K562 (cell line): Measurements from ENCODE around the gene TTC16. TPM values are rescaled to one million over a fixed set of nuclear protein-coding genes. Genes with fewer than 3 reads are reported as not detected.
A peak's percentile ranks its signal among the peaks of the same experiment; 100 is the strongest.

ENCODE experiments used
- ATAC-seq: fragments of 200-7000 bp; cut with Tn5 transposase; 3 replicates; pipeline ENCODE4 v1.9.1; 2020; ENCODE audit warnings: moderate library complexity
- BruUV-seq: library from RNA; stranded (reverse); fragments of 400-500 nt; replicated peaks from 2 replicates; lab custom pipeline; 2021; lab: Mats Ljungman, UMichigan
- CTCF ChIA-PET: fragments of 300-600 bp; formaldehyde crosslinking; extraction: SDS; loops from one replicate; lab custom pipeline; 2021; ENCODE audit warnings: low intra/inter-chr PET ratio; lab: Yijun Ruan, JAX
- POLR2A ChIA-PET: fragments of 300-600, 350-650 bp; sonication (Branson Sonifier 250); formaldehyde crosslinking; extraction: SDS; loops from one replicate; lab custom pipeline; 2021; ENCODE audit warnings: antibody characterized with exemption, inconsistent platforms; lab: Yijun Ruan, JAX
- DNase-seq, 4 experiments: peaks; one replicate each; pipeline versions ENCODE4 v3.0.0 to v3.0.0-alpha.2; 2011 to 2018; ENCODE audit warnings: low spot score in 3 of 4, mixed read lengths in 3 of 4; ENCODE audit errors: extremely low read depth in 1 of 4
- FAIRE-seq: peaks from 2 replicates; lab custom pipeline; 2011; peaks lifted over from hg19 to GRCh38; lab: Jason Lieb, UNC
- H2AFZ ChIP-seq: 2 replicates; pipeline ENCODE4 v1.6.0; 2011; ENCODE audit warnings: low read depth, low read length, control low read depth, inconsistent platforms
- H3K27ac ChIP-seq: fragments of 200-600 bp; 3 replicates; pipeline ENCODE4 v1.8.0; 2011; ENCODE audit warnings: low read depth, mild to moderate bottlenecking, control low read depth, inconsistent platforms, low read length, moderate library complexity, mixed read lengths; ENCODE audit errors: extremely low read depth
- H3K27me3 ChIP-seq, 2 experiments: fragments of 300-600 bp in 1 of 2; 2 replicates in 1 of 2; 3 replicates in 1 of 2; pipeline versions ENCODE4 v1.6.0 to v1.8.0; 2011; ENCODE audit warnings: inconsistent platforms in 2 of 2, low read length in 2 of 2, mild to moderate bottlenecking in 1 of 2, mixed read lengths in 1 of 2, moderate library complexity in 1 of 2; ENCODE audit not compliant: control insufficient read depth in 2 of 2, insufficient read depth in 2 of 2
- H3K36me3 ChIP-seq: fragments of 300-600 bp; 3 replicates; pipeline ENCODE4 v1.8.0; 2011; ENCODE audit warnings: mild to moderate bottlenecking, low read length, inconsistent platforms; ENCODE audit not compliant: control insufficient read depth, insufficient read depth
- H3K4me1 ChIP-seq, 2 experiments: fragments of 200-600 bp in 1 of 2; replicated peaks in 1 of 2; 2 replicates in 1 of 2; 3 replicates in 1 of 2; pipeline versions ENCODE4 v1.5.1 to v1.8.0; 2011; ENCODE audit warnings: inconsistent platforms in 2 of 2, low read length in 2 of 2, mild to moderate bottlenecking in 1 of 2, mixed read lengths in 1 of 2, moderate library complexity in 1 of 2; ENCODE audit not compliant: control insufficient read depth in 2 of 2, insufficient read depth in 2 of 2
- H3K4me2 ChIP-seq: 2 replicates; pipeline ENCODE4 v1.6.1; 2011; ENCODE audit warnings: low read length, control low read depth, inconsistent platforms, mixed read lengths; ENCODE audit not compliant: insufficient read depth
- H3K4me3 ChIP-seq: fragments of 200-600 bp; sonication (generic), shearing (Covaris generic); 2 replicates; pipeline ENCODE4 v1.5.1; 2016; ENCODE audit warnings: control low read depth, inconsistent platforms
- H3K79me2 ChIP-seq: fragments of 200-600 bp; 3 replicates; pipeline ENCODE4 v1.8.0; 2011; ENCODE audit warnings: low read length, inconsistent platforms; ENCODE audit not compliant: control insufficient read depth, insufficient read depth
- H3K9ac ChIP-seq, 2 experiments: 2 replicates each; pipeline versions ENCODE4 v1.6.0 to v1.6.1; 2011; ENCODE audit warnings: low read depth in 2 of 2, low read length in 2 of 2, control low read depth in 1 of 2, inconsistent platforms in 1 of 2, mild to moderate bottlenecking in 1 of 2, mixed read lengths in 1 of 2; ENCODE audit not compliant: insufficient read depth in 1 of 2
- H3K9me1 ChIP-seq: one replicate; pipeline ENCODE4 v1.6.0; 2011; ENCODE audit warnings: inconsistent platforms, mild to moderate bottlenecking, low read length, moderate library complexity; ENCODE audit not compliant: control insufficient read depth, insufficient read depth
- H3K9me3 ChIP-seq: replicated peaks from 2 replicates; pipeline ENCODE4 v1.5.1; 2011; ENCODE audit warnings: low read depth, low read length, inconsistent platforms; ENCODE audit not compliant: control insufficient read depth, insufficient read depth
- H4K20me1 ChIP-seq: replicated peaks from 2 replicates; pipeline ENCODE4 v1.6.1; 2011; ENCODE audit warnings: low read length, inconsistent platforms, mixed read lengths; ENCODE audit not compliant: control insufficient read depth, insufficient read depth
- E2F4 ChIP-seq: sonication (generic); formaldehyde crosslinking; IDR thresholded peaks from 2 replicates; pipeline ENCODE4 v1.8.0; 2022; ENCODE audit warnings: mild to moderate bottlenecking, low read depth, missing genetic modification reagents
- ELF2 ChIP-seq: fragments of 250-450 bp; sonication (Bioruptor Pico); IDR thresholded peaks from 2 replicates; pipeline ENCODE4 v1.5.0; 2021; ENCODE audit warnings: mild to moderate bottlenecking
- ELK3 ChIP-seq: fragments of 450-650 bp; formaldehyde crosslinking; IDR thresholded peaks from 2 replicates; pipeline ENCODE4 v1.4.0; 2020; ENCODE audit warnings: mild to moderate bottlenecking
- ETV5 ChIP-seq: sonication (generic); formaldehyde crosslinking; IDR thresholded peaks from 2 replicates; pipeline ENCODE4 v1.4.0; 2020; ENCODE audit warnings: low read depth, mild to moderate bottlenecking, missing genetic modification reagents
- HCFC1 ChIP-seq: IDR thresholded peaks from 2 replicates; pipeline ENCODE4 v1.6.1; 2012; ENCODE audit warnings: low read depth, low read length, improper control_type of control experiment
- HSF4 ChIP-seq: fragments of 250-450 bp; sonication (Bioruptor Pico); IDR thresholded peaks from 2 replicates; pipeline ENCODE4 v2.1.2; 2022; ENCODE audit warnings: mild to moderate bottlenecking, moderate library complexity, borderline replicate concordance
- IFI16 ChIP-seq: fragments of 250-450 bp; sonication (Bioruptor Pico); IDR thresholded peaks from 2 replicates; pipeline ENCODE4 v2.1.2; 2022; ENCODE audit warnings: mild to moderate bottlenecking, inconsistent platforms
- MTA1 ChIP-seq: fragments of 450-650 bp; IDR thresholded peaks from 2 replicates; pipeline ENCODE4 v1.6.1; 2017; ENCODE audit warnings: borderline replicate concordance
- MTA3 ChIP-seq: fragments of 450-650 bp; formaldehyde crosslinking; IDR thresholded peaks from 2 replicates; pipeline ENCODE4 v1.6.1; 2017; ENCODE audit warnings: mild to moderate bottlenecking, borderline replicate concordance
- NRF1 ChIP-seq, 2 experiments: fragments of 450-650 bp; IDR thresholded peaks in 1 of 2; conservative IDR thresholded peaks in 1 of 2; 2 replicates each; pipeline ENCODE4 v1.6.1; 2014; ENCODE audit warnings: mild to moderate bottlenecking in 2 of 2
- SP1 ChIP-seq: sonication (generic); formaldehyde crosslinking; IDR thresholded peaks from 2 replicates; pipeline ENCODE4 v1.8.1; 2022; ENCODE audit warnings: mild to moderate bottlenecking, missing genetic modification reagents
- THRA ChIP-seq: fragments of 450-650 bp; IDR thresholded peaks from 2 replicates; pipeline ENCODE4 v1.6.1; 2017; ENCODE audit warnings: mild to moderate bottlenecking, moderate library complexity
- XRCC3 ChIP-seq: fragments of 450-650 bp; IDR thresholded peaks from 2 replicates; pipeline ENCODE4 v1.6.1; 2017; ENCODE audit warnings: mild to moderate bottlenecking, moderate library complexity
- ZNF143 ChIP-seq: sonication (generic); formaldehyde crosslinking; IDR thresholded peaks from 2 replicates; pipeline ENCODE4 v1.9.0; 2022; ENCODE audit warnings: mild to moderate bottlenecking, missing genetic modification reagents
- ZNF146 ChIP-seq: IDR thresholded peaks from one replicate; pipeline ENCODE4 v1.6.1; 2018; ENCODE audit warnings: missing compliant biosample characterization; ENCODE audit not compliant: unreplicated experiment
- WGBS: fragments of 100-300 bp; shearing (Covaris generic); methylation state at CpG from one replicate; pipeline ENCODE4 v1.1.6; 2016; ENCODE audit warnings: low coverage, mixed read lengths; ENCODE audit not compliant: insufficient coverage; ENCODE audit errors: missing lambda C conversion rate; 5-methylcytosine and 5-hydroxymethylcytosine counted together
- in situ Hi-C: fragments of 300-500 bp; cut with MboI; formaldehyde crosslinking; loops from 4 replicates; pipeline ENCODE4 v1.15.0; 2018; ENCODE audit warnings: inconsistent platforms, mixed read lengths
- intact Hi-C: fragments of 100-400 bp; cut with micrococcal nuclease; formaldehyde crosslinking; loops from 2 replicates; pipeline ENCODE4 v1.14.2; 2022
- polyA plus RNA-seq, 8 experiments: library from polyadenylated mRNA; depleted of rRNA in 4 of 8; stranded (reverse) in 5 of 8; unstranded in 3 of 8; fragments of >200 nt; fragmentation: Nextera tagmentation in 2 of 8; fragmentation: Illumina TruSeq in 1 of 8; extraction: Ambion mirVana in 2 of 8; extraction: Trizol in 1 of 8; gene quantifications; 2 replicates each; pipeline versions ENCODE4 v1.2.1 to v1.2.3, GENCODE V29; 2011 to 2014; ENCODE audit warnings: inconsistent platforms in 1 of 8, missing spikeins in 1 of 8
- total RNA-seq, 7 experiments: library from RNA; depleted of rRNA in 6 of 7; stranded (reverse); fragments of >200 nt in 6 of 7; fragmentation: Illumina TruSeq in 2 of 7; extraction: Trizol in 2 of 7; gene quantifications; 2 replicates each; pipeline versions ENCODE4 v1.2.1 to v1.2.3, GENCODE V29; 2011 to 2021; ENCODE audit warnings: low replicate concordance in 1 of 7
- TF ChIP-seq, protein P1 (sequence below): fragments of 450-650 bp; IDR thresholded peaks from 2 replicates; pipeline ENCODE4 v1.6.1; 2014; ENCODE audit warnings: low read depth, mild to moderate bottlenecking, moderate library complexity, borderline replicate concordance

The TTC16 gene
- total and polyA plus RNA-seq, 9 of the 15 experiments (the other 6 are each of a cell fraction or from before 2014, with no cell fraction given): 0.11 TPM; not detected in 8

DNA sequence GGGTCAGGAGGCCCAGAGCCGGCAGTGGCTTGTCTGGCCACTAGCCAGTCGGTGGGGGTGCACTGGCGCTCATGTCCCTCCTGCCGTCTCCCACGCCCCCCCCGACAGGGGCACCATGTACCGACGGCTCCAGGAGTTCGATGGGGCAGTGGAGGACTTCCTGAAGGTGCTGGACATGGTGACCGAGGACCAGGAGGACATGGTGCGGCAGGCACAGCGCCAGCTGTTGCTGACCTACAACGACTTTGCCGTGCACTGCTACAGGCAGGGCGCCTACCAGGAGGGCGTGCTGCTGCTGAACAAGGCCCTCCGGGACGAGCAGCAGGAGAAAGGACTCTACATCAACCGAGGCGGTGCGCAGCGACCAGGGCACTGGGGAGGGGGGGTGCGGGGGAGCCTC, 8.1 kb downstream of the TTC16 start:
- Histone ChIP-seq H2AFZ (no peak overlapping the region), H3K27ac (no peak overlapping the region), H3K4me3 (no peak overlapping the region), H3K4me2 (no peak overlapping the region), H4K20me1 (no peaks in the 10 kb centered on the region), H3K27me3 (no peaks in the 10 kb centered on the region; a peak in 1 of 5 replicates), H3K4me1 (peaks cover 0 to 26% of the 10 kb centered on the region in 2 experiments; a peak in 3 of 5 replicates), H3K9me3 (no peaks in the 10 kb centered on the region), H3K9ac (peak overlapping the region in 1 of 2 experiments; percentile 68; a peak in 2 of 4 replicates), H3K36me3 (no peaks in the 10 kb centered on the region), H3K9me1 (no peaks in the 10 kb centered on the region), H3K79me2 (no peaks in the 10 kb centered on the region)
- ChIA-PET POLR2A (interaction anchor here (1.0 kb wide), 1 partner anchor 11 kb away, joined by 3 read pairs; no protein-coding TSS in a partner anchor), CTCF (no interaction called here)
- intact Hi-C loops (no loop called here), in situ Hi-C loops (no loop called here)
- FAIRE-seq (no peak), ATAC-seq (no peak; the same call in 2 of the 3 replicates), DNase-seq (no peak)
- 28% methylated on average over 20 of the region's 23 CpGs for WGBS
- BruUV-seq: no TSS peak
- TF ChIP-seq MTA1 (no peak), XRCC3 (no peak), MTA3 (no peak), HCFC1 (no peak), NRF1 (conservative IDR thresholded peaks at IDR 0.05 in 1 of 2, IDR thresholded peaks at IDR 0.05 in 1 of 2) (no peak), E2F4 (CRISPR knock-in tag) (no peak), THRA (no peak), ZNF143 (CRISPR knock-in tag) (no peak), ELF2 (CRISPR knock-in tag) (no peak), ELK3 (no peak), IFI16 (no peak), HSF4 (CRISPR knock-in tag) (no peak), ZNF146 (no peak), ETV5 (CRISPR knock-in tag) (no peak), SP1 (no peak)
- TF ChIP-seq, protein P1, sequence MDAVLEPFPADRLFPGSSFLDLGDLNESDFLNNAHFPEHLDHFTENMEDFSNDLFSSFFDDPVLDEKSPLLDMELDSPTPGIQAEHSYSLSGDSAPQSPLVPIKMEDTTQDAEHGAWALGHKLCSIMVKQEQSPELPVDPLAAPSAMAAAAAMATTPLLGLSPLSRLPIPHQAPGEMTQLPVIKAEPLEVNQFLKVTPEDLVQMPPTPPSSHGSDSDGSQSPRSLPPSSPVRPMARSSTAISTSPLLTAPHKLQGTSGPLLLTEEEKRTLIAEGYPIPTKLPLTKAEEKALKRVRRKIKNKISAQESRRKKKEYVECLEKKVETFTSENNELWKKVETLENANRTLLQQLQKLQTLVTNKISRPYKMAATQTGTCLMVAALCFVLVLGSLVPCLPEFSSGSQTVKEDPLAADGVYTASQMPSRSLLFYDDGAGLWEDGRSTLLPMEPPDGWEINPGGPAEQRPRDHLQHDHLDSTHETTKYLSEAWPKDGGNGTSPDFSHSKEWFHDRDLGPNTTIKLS: no peak
